ENCODE data around the gene SHOC2.

The SHOC2 gene

DNA sequence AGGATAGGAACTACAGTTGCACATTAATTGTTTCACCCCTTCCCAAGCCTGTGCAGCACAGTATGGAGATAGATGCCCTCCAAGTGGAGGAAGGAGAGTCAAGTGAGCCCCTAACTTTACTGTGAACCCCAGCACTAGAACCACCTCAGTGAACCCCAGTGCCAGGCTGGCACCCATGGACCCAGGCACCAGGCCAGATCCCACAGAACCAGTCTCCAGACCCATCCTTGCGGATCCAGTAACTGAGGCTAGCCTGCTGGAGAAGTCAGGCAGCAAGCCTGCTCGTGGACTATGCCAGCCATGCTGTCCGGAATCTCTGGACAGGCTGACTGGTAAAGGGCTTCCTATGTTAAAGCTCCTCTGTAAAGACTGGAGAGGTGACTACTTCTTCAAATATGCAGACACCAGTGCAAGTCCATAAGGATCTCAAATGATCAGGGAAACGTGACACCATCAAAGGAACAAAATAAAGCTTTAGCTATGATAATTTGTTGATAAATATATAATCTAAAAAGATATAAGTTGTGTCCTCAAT lies 27.7 kb downstream of the SHOC2 start:
- no peak for DNase-seq

GRCh38 chr10:110951381-110951780 lies 32.0 kb downstream of the SHOC2 start:
- no peak for DNase-seq

DNA sequence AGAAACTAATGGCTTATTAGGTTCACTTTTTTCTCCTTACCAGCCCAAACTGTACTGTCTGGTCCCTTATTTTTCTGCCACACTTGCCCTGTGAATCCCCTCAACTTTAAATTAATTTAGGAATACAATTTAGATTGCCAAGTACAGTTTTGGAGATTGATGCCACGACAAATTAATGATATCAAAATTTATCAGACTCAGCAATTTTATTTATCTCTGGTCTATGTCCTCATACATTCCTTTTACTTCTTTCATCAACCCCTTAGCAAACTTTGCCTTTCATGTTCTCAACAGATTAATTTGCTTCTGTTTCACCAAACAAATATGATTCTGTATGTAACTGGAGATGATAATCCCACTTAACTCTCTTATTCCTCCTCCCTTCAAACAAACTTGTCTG lies 38.2 kb downstream of the SHOC2 start:
- no peak for DNase-seq

DNA sequence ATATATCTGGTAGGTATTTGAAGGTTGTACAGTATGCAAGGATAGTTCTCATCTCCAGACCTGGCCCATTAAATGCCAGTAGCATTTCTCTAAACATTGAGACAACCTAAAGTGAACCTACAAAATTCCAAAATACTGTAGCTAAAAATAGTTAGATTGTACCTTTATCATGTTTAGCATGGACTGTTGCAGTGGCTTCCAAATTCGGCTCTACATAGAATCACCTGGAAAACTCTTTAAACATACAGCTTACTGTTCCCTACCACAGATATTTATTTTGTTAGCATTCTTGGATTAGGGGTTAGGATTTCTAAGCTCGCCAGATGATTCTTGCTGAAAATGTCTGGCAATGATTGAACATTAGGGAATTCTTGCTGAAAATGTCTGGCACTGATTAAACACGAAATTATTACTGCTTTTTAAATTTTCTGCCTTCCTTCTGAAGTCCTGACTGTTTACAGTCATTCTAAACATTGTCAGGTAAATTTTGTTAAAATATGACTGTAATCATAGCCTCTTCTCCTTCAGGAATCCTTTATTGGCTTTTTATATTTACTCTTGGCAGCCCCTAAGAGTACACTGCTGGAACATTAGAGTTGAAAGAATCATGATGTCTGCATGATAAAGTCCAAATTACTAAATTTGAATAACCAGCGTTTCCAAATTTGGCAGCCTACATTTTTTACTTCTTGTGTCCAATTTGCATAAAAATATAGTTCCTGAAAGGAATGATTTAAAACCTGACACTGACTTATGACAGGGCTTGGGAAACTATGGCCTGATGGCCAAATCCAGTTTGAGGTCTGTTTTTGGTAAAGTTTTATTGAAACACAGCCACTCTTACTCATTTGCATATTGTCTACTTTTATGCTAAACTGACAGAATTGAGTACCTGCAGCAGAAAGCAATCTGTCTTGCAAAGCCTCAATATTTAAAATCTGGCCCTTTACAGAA lies 40.3 kb downstream of the SHOC2 start:
- DNase-seq: no peak

- no peak for DNase-seq
Measured at GRCh38 chr10:110960333-110960712, 40.9 kb downstream of the SHOC2 start.

DNA sequence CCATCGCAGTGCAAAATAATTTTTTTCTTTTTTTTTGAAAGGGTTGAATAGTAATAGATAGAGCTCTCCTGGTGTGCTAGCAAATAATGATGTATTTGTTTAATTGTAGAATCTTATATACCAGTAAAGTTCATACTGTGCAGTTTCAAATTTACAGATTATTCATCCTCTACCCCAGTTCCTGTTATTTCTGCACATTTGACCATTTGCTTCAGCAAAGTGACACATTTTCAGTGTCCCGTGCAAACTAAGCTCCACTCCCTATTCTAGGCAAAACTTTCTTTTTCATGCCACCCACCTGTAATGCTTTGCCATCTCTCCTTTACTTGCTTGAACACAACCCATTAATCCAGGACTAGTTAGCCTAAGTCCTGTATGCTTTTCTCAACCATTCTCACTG lies 43.0 kb downstream of the SHOC2 start:
- no peak for DNase-seq

- no peak for DNase-seq
Measured at GRCh38 chr10:110963162-110963561, 43.8 kb downstream of the SHOC2 start.

DNA sequence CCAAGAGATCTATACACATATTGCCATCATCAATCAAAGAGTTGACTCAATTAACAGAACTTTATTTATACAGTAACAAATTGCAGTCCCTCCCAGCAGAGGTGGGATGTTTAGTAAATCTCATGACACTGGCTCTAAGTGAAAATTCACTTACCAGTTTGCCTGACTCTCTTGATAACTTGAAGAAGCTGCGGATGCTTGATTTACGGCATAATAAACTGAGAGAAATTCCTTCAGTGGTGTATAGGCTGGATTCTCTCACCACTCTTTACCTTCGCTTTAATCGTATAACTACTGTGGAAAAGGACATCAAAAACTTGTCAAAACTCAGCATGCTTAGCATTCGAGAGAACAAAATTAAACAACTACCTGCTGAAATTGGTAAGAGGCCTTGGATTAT lies 45.3 kb downstream of the SHOC2 start:
- no peak for DNase-seq

DNA sequence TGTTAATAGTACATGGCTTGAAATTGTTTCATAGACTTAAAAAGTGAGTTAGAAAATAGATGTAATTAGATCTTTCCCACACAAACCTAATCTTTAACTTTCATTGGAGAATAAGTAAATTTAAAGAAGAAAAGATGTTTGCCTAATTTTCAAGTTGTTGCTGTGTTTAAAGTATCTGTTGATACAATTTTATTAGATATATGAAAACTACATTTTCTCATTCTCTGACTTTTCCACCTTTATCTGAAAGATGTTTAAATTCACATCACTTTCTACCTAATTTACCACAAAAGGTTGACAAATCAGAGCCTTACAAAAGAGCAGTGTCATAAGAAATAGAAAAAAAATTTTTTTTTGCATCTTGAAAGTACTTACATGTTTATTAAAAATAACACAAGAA lies 45.8 kb downstream of the SHOC2 start:
- no peak for DNase-seq

- no peak for DNase-seq
Measured at GRCh38 chr10:110966146-110966545, 46.7 kb downstream of the SHOC2 start.

DNA sequence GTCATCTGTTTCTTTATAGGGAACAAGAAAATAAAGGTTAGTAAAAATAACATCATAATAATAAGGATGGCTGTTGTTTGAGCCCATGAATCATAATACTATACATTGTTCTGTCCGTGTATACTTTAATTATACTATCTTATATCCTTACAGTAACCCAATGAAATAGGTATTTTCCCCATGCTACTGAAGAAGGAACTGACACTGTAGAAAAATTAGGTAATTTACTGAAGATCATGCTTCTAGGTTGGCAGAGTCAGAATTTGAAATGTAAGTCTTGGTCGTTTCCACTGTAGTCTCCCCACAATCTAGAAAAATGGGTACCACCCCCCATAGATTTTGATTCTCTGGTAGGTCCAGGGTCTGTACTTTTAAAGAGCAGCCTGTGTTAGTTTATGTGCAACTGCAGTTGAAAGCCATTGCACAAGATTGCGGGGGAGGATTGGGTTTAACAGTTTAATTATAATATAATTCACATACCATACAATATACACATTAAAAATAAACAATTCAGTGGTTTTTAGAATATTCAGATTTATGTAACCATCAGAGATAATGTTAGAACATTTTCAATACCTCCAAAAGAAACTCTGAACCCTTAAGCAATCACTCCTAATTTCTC lies 47.7 kb downstream of the SHOC2 start:
- DNase-seq: no peak

DNA sequence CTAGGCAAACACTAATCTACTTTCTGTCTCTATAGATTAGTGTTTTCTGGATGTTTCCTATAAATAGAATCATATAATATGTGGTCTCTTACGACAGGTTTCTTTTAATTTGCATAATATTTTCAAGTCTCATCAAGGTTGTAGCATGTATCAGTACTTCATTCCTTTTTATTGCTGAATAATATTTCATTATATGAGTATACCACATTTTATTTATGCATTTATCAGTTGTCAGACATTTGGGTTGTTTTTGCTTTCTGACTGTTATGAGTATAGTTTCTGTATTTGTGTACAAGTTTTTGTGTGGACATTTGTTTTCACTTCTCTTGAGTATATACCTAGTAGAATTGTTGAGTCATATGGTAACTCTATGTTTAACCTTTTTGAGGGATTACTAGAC lies 48.2 kb downstream of the SHOC2 start:
- DNase-seq: no peak

- no peak for DNase-seq
Measured at GRCh38 chr10:110969183-110969582, 49.8 kb downstream of the SHOC2 start.

DNA sequence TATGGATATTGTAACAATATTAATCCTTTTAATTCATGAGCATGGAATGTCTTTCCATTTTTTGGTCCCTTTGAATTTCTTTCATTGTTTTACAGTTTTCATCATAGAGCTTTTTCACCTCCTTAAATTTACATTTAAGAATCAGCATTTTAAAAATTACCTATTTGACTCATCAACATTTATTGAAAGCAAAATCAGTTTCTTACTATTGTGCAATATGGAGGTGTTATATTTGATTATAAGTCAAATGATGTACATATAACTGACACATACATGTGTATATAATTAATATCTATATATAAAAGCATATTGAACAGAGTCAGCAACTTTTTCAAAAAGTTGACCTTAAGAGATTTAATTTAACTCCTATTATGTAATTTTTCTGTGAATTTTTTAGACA lies 52.2 kb downstream of the SHOC2 start:
- DNase-seq: no peak

GRCh38 chr10:110972231-110973134 lies 53.1 kb downstream of the SHOC2 start:
- no peak for DNase-seq

DNA sequence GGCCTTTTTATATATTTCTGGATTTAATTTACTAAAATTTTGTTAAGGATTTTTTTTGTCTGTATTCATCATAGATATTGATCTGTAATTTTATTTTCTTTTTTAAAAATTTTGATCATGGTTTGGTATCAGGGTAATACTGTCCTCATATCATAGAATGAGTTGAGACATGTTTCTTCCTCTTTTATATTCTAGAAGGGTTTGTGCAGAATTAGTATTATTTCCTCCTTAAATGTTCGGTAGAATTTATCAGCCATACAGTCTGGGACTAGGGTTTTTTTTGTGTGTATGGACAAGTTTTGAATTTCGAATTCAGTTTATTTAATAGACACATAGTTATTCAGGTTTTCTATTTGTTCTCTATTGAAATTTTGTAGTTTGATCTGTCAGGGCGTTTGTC lies 54.0 kb downstream of the SHOC2 start:
- no peak for DNase-seq

DNA sequence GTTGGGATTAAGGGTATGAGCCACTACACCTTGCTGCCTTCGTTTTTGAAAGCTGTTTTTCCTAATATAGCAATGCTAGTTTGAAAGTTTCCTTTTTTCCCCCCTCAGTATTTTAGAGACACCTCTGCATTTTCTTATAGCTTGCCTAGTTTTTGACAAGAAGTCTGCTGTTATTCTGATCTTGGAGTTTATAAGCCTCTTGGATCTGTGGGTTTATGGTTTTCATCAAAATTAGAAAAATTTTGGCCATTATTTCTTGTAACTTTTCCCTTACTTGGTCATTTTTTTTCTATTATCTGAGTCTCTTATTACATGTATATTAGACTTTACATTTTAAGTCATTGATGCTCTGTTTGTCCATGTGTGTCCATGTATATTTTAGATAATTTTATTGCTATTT lies 57.2 kb downstream of the SHOC2 start:
- no peak for DNase-seq

- no peak for DNase-seq
Measured at GRCh38 chr10:110977662-110978061, 58.3 kb downstream of the SHOC2 start.

DNA sequence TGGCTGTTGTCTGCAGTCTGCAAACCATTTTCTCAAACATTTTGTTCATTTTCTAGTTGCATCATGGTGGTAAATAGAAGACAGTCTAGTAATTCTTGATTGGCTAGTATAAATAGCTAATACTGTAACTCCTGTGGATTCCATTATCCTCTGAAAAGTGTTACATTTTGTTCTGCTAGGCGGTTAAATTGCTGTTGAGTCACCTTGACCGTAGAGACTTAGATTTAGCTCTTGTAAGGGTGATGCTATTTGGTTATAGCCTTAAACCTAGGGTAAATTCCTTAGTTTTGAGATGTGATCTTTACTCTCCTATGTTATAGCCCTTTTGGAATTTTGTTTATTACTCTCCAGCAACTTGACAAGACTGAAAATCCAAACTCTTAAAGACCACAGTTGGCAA lies 58.8 kb downstream of the SHOC2 start:
- no peak for DNase-seq

DNA sequence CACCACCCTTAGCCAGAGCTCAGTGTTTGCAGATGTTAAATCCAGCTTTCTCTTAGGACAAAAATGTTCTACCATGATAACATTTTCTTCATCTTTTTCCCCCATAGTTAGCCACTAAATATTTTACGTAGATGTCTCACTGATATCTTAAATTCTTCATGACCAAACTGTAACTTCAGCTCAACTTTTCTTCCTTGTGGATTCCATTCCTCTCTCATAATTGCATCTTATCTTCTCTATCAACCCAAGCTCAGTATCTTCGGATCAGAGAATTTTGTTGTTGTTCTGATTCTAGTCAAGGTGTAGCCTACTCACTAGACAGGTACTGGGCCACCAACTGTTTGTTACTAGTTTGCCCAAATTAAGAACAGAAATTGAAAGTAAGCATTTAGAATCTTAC lies 60.2 kb downstream of the SHOC2 start:
- no peak for DNase-seq

DNA sequence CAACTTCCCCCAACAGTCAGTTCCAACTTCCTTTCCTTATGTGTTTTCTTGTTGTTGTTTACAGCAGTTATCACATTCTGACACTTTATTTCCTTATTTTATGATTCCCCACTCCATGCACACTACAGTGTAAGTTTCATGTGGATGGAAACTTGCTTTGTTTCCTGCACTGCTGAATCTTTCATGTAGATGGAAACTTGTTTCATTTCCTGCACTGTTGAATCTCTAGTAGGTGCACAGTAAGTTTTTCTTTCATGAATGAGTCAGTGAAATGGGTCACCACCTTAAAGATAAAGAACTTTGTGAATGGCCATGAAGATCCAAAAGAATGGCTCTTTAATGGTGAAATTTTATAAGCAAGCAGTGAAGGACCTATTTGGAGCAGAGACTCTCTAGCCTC lies 61.4 kb downstream of the SHOC2 start:
- no peak for DNase-seq

GRCh38 chr10:110983466-110983865 lies 64.1 kb downstream of the SHOC2 start:
- DNase-seq: no peak
